OCI-LY7 (cell line): ENCODE measurements around the gene ATP2A1. TPM values are rescaled to one million over a fixed set of nuclear protein-coding genes. Genes with fewer than 3 reads are reported as not detected.

ENCODE experiments used
- BruUV-seq: library from RNA; stranded (reverse); fragments of 400-500 nt; replicated peaks from 2 replicates; lab custom pipeline; 2021; lab: Mats Ljungman, UMichigan
- CTCF ChIA-PET: fragments of 300-600 bp; sonication (Branson Sonifier 250); formaldehyde crosslinking; loops from one replicate; lab custom pipeline; 2022; ENCODE audit warnings: antibody characterized with exemption; ENCODE audit not compliant: unreplicated experiment; lab: Charles Lee
- POLR2A ChIA-PET: fragments of 300-600 bp; sonication (Branson Sonifier 250); formaldehyde crosslinking; loops from one replicate; lab custom pipeline; 2022; ENCODE audit warnings: antibody characterized with exemption; lab: Charles Lee
- DNase-seq: peaks from one replicate; pipeline ENCODE4 v3.0.0-alpha.2; 2015; ENCODE audit warnings: low spot score
- H2AFZ ChIP-seq: fragments of 200-600 bp; sonication (generic), shearing (Covaris generic); 2 replicates; pipeline ENCODE4 v1.6.1; 2014; ENCODE audit warnings: mild to moderate bottlenecking, antibody characterized with exemption, low read length, moderate library complexity
- H3K27ac ChIP-seq: fragments of 200-600 bp; sonication (generic); 2 replicates; pipeline ENCODE4 v1.5.1; 2014; ENCODE audit warnings: mixed run types, low read depth, mild to moderate bottlenecking, moderate library complexity, low read length, inconsistent platforms; ENCODE audit not compliant: poor library complexity, severe bottlenecking
- H3K36me3 ChIP-seq: fragments of 200-600 bp; sonication (generic); 2 replicates; pipeline ENCODE4 v1.6.1; 2014; ENCODE audit warnings: mild to moderate bottlenecking, antibody characterized with exemption, low read length, moderate library complexity, mixed read lengths; ENCODE audit not compliant: insufficient read depth
- H3K4me1 ChIP-seq: fragments of 200-600 bp; sonication (generic); 2 replicates; pipeline ENCODE4 v1.5.1; 2014; ENCODE audit warnings: mild to moderate bottlenecking, low read length; ENCODE audit not compliant: insufficient read depth, poor library complexity, severe bottlenecking
- H3K4me2 ChIP-seq: fragments of 200-600 bp; sonication (generic); 2 replicates; pipeline ENCODE4 v1.6.1; 2014; ENCODE audit warnings: mild to moderate bottlenecking, low read length
- H3K4me3 ChIP-seq: fragments of 200-600 bp; sonication (generic); 2 replicates; pipeline ENCODE4 v1.5.1; 2014; ENCODE audit warnings: mild to moderate bottlenecking, low read depth, low read length; ENCODE audit not compliant: poor library complexity, severe bottlenecking
- H3K79me2 ChIP-seq: fragments of 200-600 bp; sonication (generic); 2 replicates; pipeline ENCODE4 v1.6.1; 2016; ENCODE audit warnings: low read depth, mild to moderate bottlenecking, low read length, moderate library complexity, mixed read lengths; ENCODE audit not compliant: insufficient read depth
- H3K9me2 ChIP-seq: fragments of 200-600 bp; sonication (generic); 2 replicates; pipeline ENCODE4 v1.6.1; 2016; ENCODE audit warnings: mild to moderate bottlenecking, low read length, mixed read lengths; ENCODE audit not compliant: insufficient read depth
- H3K9me3 ChIP-seq: fragments of 200-600 bp; sonication (generic); 2 replicates; pipeline ENCODE4 v1.6.1; 2014; ENCODE audit warnings: mild to moderate bottlenecking, mixed run types, low read length, mixed read lengths
- H4K20me1 ChIP-seq: fragments of 200-600 bp; sonication (generic); 2 replicates; pipeline ENCODE4 v1.6.1; 2014; ENCODE audit warnings: mild to moderate bottlenecking, antibody characterized with exemption, low read length, moderate library complexity, mixed read lengths; ENCODE audit not compliant: insufficient read depth
- CTCF ChIP-seq: fragments of 200-600 bp; sonication (generic); conservative IDR thresholded peaks from 2 replicates; pipeline ENCODE4 v1.5.1; 2014; ENCODE audit warnings: mild to moderate bottlenecking, antibody characterized with exemption, low read length, moderate library complexity, mixed read lengths
- EZH2phosphoT487 ChIP-seq: fragments of 200-600 bp; sonication (generic); IDR thresholded peaks from 2 replicates; pipeline ENCODE4 v1.6.1; 2018; ENCODE audit warnings: low read depth, borderline replicate concordance, mild to moderate bottlenecking, mixed run types, antibody characterized with exemption, low read length, moderate library complexity, mixed read lengths
- intact Hi-C: fragments of 100-400 bp; cut with micrococcal nuclease; formaldehyde crosslinking; loops from one replicate; pipeline ENCODE4 v1.10.0; 2022; ENCODE audit not compliant: unreplicated experiment
- total RNA-seq, 2 experiments: library from RNA; depleted of rRNA in 1 of 2; stranded (reverse); fragments of >200 nt in 1 of 2; shearing (Covaris generic) in 1 of 2; gene quantifications; 2 replicates each; pipeline ENCODE4 v1.2.3, GENCODE V29; 2014 to 2022

The ATP2A1 gene
- total RNA-seq, 2 experiments from 2014 or later = 5.0 TPM

- CTCF ChIA-PET = no interaction called here
- no peak overlapping the region for H3K27ac ChIP-seq
- H3K9me3 ChIP-seq = no peaks in the 10 kb centered on the region
- intact Hi-C loops = no loop called here
- H3K79me2 ChIP-seq = no peaks in the 10 kb centered on the region
- no peaks in the 10 kb centered on the region for H3K9me2 ChIP-seq
- H3K4me1 ChIP-seq = no peaks in the 10 kb centered on the region
- H3K36me3 ChIP-seq = peaks cover 92% of the 10 kb centered on the region
- H4K20me1 ChIP-seq = no peaks in the 10 kb centered on the region
- no TSS peak for BruUV-seq
- no peak overlapping the region for H3K4me2 ChIP-seq
- POLR2A ChIA-PET = no interaction called here
- DNase-seq = no peak
- TF ChIP-seq CTCF = no peak
- no peak overlapping the region for H3K4me3 ChIP-seq
- no peak overlapping the region for H2AFZ ChIP-seq
Observed at GRCh38 chr16:28835864-28836760, 42.2 kb upstream of the ATP2A1 start.

GRCh38 chr16:28836761-28837064, 41.6 kb upstream of the ATP2A1 start:
- Histone ChIP-seq H3K4me2 (no peak overlapping the region), H3K9me3 (no peaks in the 10 kb centered on the region), H3K27ac (no peak overlapping the region), H3K4me3 (no peak overlapping the region), H3K9me2 (no peaks in the 10 kb centered on the region), H4K20me1 (no peaks in the 10 kb centered on the region), H3K4me1 (no peaks in the 10 kb centered on the region), H2AFZ (no peak overlapping the region), H3K79me2 (no peaks in the 10 kb centered on the region), H3K36me3 (peaks cover 91% of the 10 kb centered on the region)
- TSS peak; percentile 67 for BruUV-seq
- no peak for DNase-seq
- intact Hi-C loops = no loop called here
- no peak for TF ChIP-seq EZH2phosphoT487
- TF ChIP-seq CTCF = no peak
- POLR2A ChIA-PET = no interaction called here
- CTCF ChIA-PET = no interaction called here
